SU-DHL-6 (cell line): Measurements from ENCODE around the gene GLI3.

Experiments used
- H2AFZ ChIP-seq: fragments of 200-600 bp; sonication (generic); 2 replicates; pipeline ENCODE4 v1.6.1; 2014; ENCODE audit warnings: low read depth, mild to moderate bottlenecking, moderate library complexity, mixed read lengths, antibody characterized with exemption, low read length; ENCODE audit not compliant: severe bottlenecking
- H3F3A ChIP-seq: fragments of 200-600 bp; shearing (Covaris generic); 2 replicates; pipeline ENCODE4 v1.6.0; 2016; ENCODE audit warnings: antibody characterized with exemption, mild to moderate bottlenecking; ENCODE audit not compliant: insufficient read depth
- H3K27ac ChIP-seq: fragments of 200-600 bp; sonication (generic); 2 replicates; pipeline ENCODE4 v1.5.1; 2016; ENCODE audit warnings: low read depth, mild to moderate bottlenecking, low read length, moderate library complexity, mixed read lengths
- H3K27me3 ChIP-seq: fragments of 200-600 bp; sonication (generic), shearing (Covaris generic); 2 replicates; pipeline ENCODE4 v1.6.0; 2014; ENCODE audit warnings: mild to moderate bottlenecking, low read length
- H3K36me3 ChIP-seq: fragments of 200-600 bp; sonication (generic); 2 replicates; pipeline ENCODE4 v1.6.1; 2014; ENCODE audit warnings: mild to moderate bottlenecking, low read length, mixed read lengths
- H3K4me2 ChIP-seq: fragments of 300-600, 200-600 bp; shearing (Covaris generic), sonication (generic); 2 replicates; pipeline ENCODE4 v1.6.0; 2014; ENCODE audit warnings: low read length, low read depth, mild to moderate bottlenecking; ENCODE audit not compliant: poor library complexity, severe bottlenecking
- H3K4me3 ChIP-seq: fragments of 200-600 bp; sonication (generic); 2 replicates; pipeline ENCODE4 v1.5.1; 2014; ENCODE audit warnings: antibody characterized with exemption, low read length, mild to moderate bottlenecking, mixed read lengths; ENCODE audit not compliant: insufficient read depth, poor library complexity, severe bottlenecking
- H3K79me2 ChIP-seq: fragments of 200-600 bp; sonication (generic); 2 replicates; pipeline ENCODE4 v1.6.1; 2014; ENCODE audit warnings: mild to moderate bottlenecking, low read length, moderate library complexity; ENCODE audit not compliant: insufficient read depth
- H3K9ac ChIP-seq: fragments of 200-600 bp; sonication (generic); 2 replicates; pipeline ENCODE4 v1.7.0; 2014; ENCODE audit warnings: mild to moderate bottlenecking, low read length
- H3K9me2 ChIP-seq: fragments of 200-600 bp; sonication (generic); replicated peaks from 2 replicates; pipeline ENCODE4 v1.6.1; 2014; ENCODE audit warnings: low read length; ENCODE audit not compliant: insufficient read depth
- H3K9me3 ChIP-seq: fragments of 200-600 bp; sonication (generic); 2 replicates; pipeline ENCODE4 v1.6.1; 2014; ENCODE audit warnings: low read length, mixed read lengths; ENCODE audit not compliant: insufficient read depth
- H4K20me1 ChIP-seq: fragments of 200-600 bp; sonication (generic); 2 replicates; pipeline ENCODE4 v1.6.1; 2014; ENCODE audit warnings: low read depth, mild to moderate bottlenecking, antibody characterized with exemption, low read length, moderate library complexity, mixed read lengths
- EZH2phosphoT487 ChIP-seq: fragments of 200-600 bp; sonication (generic), shearing (Covaris generic); conservative IDR thresholded peaks from 2 replicates; pipeline ENCODE4 v1.6.1; 2018; ENCODE audit warnings: mild to moderate bottlenecking, antibody characterized with exemption, low read length, moderate library complexity, mixed read lengths
- TF ChIP-seq, protein P1 (sequence below): fragments of 200-600 bp; sonication (generic); IDR thresholded peaks from one replicate; pipeline ENCODE4 v1.5.1; 2017; ENCODE audit warnings: antibody characterized with exemption, mild to moderate bottlenecking, low read length, moderate library complexity; ENCODE audit not compliant: insufficient read depth, poor library complexity, severe bottlenecking

Gene GLI3

DNA sequence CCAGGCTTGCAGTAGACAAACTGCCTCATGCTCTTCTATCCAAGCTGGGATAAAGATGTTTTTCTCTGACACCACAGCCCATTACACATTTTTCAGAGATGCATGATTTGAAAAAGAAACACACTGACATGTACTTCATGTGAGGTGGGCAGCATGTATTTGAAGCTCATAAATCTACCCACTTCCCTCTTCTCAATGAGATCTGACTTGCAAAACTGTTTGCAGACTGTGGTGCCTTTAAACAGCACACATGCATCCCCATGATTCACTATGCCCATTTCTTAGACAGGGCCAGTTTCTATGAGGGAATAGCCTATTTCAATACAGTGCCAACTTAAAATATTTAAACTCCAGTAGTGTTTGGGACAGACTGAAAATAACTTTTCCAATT, 109.8 kb downstream of the GLI3 start:
- no peaks in the 10 kb centered on the region for H3F3A ChIP-seq
- TF ChIP-seq, protein P1, sequence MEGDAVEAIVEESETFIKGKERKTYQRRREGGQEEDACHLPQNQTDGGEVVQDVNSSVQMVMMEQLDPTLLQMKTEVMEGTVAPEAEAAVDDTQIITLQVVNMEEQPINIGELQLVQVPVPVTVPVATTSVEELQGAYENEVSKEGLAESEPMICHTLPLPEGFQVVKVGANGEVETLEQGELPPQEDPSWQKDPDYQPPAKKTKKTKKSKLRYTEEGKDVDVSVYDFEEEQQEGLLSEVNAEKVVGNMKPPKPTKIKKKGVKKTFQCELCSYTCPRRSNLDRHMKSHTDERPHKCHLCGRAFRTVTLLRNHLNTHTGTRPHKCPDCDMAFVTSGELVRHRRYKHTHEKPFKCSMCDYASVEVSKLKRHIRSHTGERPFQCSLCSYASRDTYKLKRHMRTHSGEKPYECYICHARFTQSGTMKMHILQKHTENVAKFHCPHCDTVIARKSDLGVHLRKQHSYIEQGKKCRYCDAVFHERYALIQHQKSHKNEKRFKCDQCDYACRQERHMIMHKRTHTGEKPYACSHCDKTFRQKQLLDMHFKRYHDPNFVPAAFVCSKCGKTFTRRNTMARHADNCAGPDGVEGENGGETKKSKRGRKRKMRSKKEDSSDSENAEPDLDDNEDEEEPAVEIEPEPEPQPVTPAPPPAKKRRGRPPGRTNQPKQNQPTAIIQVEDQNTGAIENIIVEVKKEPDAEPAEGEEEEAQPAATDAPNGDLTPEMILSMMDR, result no peak
- TF ChIP-seq EZH2phosphoT487, result no peak
- no peak overlapping the region for H3K27ac ChIP-seq
- H3K36me3 ChIP-seq, result no peaks in the 10 kb centered on the region
- H3K9me2 ChIP-seq, result no peaks in the 10 kb centered on the region
- H2AFZ ChIP-seq, result no peak overlapping the region
- H4K20me1 ChIP-seq, result no peaks in the 10 kb centered on the region
- H3K4me3 ChIP-seq, result no peak overlapping the region
- H3K79me2 ChIP-seq, result no peaks in the 10 kb centered on the region
- no peak overlapping the region for H3K4me2 ChIP-seq
- H3K9me3 ChIP-seq, result no peaks in the 10 kb centered on the region
- H3K27me3 ChIP-seq, result no peaks in the 10 kb centered on the region
- no peak overlapping the region for H3K9ac ChIP-seq

DNA sequence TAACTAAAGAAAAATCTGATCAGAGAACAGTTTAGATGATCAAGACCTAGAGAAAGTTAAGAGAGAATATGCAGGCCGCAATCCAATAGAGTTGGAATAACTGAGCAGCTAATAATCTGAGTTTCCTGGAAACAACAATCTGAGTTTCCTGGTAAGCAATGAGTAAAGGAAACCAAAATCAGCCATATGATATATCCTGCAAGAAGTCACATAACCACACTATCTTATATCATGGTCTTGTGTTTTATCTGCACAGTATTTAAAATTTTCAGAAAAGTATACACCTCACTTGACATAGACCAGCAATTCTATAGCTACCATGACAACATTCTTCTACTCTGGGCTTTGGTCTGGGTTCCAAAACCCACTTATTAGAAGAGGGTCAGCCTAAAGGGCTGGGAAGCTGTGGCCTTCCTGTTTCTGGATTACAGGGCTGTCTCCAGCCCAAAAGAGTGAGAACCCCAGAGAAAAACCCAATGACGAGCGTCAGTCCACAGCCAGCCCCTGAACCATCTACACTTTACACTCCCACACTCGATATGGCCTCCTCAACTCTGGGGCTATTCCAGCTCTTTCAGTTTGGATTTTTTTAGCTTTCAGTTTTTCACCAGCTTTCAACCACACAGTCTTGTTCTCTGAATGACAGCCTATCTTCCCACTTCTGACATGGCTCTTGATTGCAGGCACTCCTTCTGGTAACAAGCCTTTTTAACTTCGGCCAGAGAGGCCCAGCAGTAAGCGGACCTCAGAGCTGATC, 110.4 kb downstream of the GLI3 start:
- Histone ChIP-seq H3K9me3 (no peaks in the 10 kb centered on the region), H3K27me3 (no peaks in the 10 kb centered on the region), H3K36me3 (no peaks in the 10 kb centered on the region), H3K4me2 (no peak overlapping the region), H3K9me2 (no peaks in the 10 kb centered on the region), H3K9ac (no peak overlapping the region), H3K79me2 (no peaks in the 10 kb centered on the region), H3F3A (no peaks in the 10 kb centered on the region), H3K4me3 (no peak overlapping the region), H4K20me1 (no peaks in the 10 kb centered on the region), H2AFZ (no peak overlapping the region), H3K27ac (no peak overlapping the region)
- TF ChIP-seq, protein P1, result no peak
- TF ChIP-seq EZH2phosphoT487, result no peak

DNA sequence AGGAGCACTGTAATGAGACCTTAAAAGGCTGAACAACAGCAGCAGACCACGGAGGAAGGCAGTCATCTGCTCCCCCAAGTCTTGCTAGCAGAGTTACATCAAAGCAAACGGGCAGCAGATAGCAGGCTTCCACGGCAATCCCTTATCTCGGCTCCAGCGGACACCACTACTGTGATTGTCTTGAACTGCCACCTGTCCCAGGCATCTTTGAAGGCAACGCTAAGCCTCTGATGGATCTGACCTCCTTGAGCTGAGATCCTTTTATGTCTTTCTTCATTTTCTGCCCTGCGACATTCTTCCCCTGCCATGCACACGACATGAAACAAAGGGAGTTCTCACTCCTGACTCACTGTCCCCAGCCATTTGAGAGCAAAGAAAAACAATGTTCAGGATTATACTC, 111.7 kb downstream of the GLI3 start:
- no peaks in the 10 kb centered on the region for H3K9me3 ChIP-seq
- no peaks in the 10 kb centered on the region for H3K79me2 ChIP-seq
- no peak overlapping the region for H3K4me2 ChIP-seq
- H4K20me1 ChIP-seq, result no peaks in the 10 kb centered on the region
- H3K4me3 ChIP-seq, result no peak overlapping the region
- no peak overlapping the region for H3K27ac ChIP-seq
- H3K9ac ChIP-seq, result no peak overlapping the region
- no peaks in the 10 kb centered on the region for H3F3A ChIP-seq
- H3K27me3 ChIP-seq, result no peaks in the 10 kb centered on the region
- H3K9me2 ChIP-seq, result no peaks in the 10 kb centered on the region
- TF ChIP-seq EZH2phosphoT487, result no peak
- TF ChIP-seq, protein P1, result no peak
- no peaks in the 10 kb centered on the region for H3K36me3 ChIP-seq
- no peak overlapping the region for H2AFZ ChIP-seq
